ENCODE data around the gene RNU7-1. TPM values are rescaled to one million over a fixed set of nuclear protein-coding genes. Genes with fewer than 3 reads are reported as not detected.

The RNU7-1 gene
- total RNA-seq, 2 donors from 2014 or later: not detected

DNA sequence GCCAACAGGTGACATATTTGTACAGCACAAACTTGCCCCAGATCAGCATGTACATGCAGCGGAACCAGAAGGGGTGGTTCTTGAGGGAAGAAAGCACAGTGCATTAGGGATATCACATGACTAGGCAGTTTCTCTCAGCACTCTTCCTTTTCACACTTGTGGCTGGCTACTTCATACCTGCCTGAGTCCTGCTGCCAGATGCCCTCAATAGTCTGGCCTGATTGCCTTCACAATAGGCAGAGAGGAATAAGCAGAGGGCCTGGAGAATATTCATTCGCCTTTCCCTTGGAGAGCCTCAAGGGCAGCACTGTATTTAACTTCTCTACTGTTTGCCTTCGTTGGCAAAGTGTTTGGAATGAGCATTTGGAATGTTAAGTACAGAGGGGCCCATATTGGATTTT is 35.0 kb downstream of the RNU7-1 start:
- DNase-seq (ENCODE audit: low spot score): no peak
- Histone ChIP-seq H3K27me3 (replicated peaks; ENCODE audit: insufficient read depth) (no peaks in the 10 kb centered on the region), H3K27ac (no peak overlapping the region), H3K4me1 (ENCODE audit: control insufficient read depth in 1 of 2, low read depth in 2 of 2) (no peaks in the 10 kb centered on the region), H3K4me3 (no peak overlapping the region), H3K36me3 (peaks cover 68% of the 10 kb centered on the region), H3K9me3 (no peaks in the 10 kb centered on the region)
- ATAC-seq (ENCODE audit: insufficient number of reproducible peaks, low FRiP score, low read depth): no peak
- TF ChIP-seq, protein P1, sequence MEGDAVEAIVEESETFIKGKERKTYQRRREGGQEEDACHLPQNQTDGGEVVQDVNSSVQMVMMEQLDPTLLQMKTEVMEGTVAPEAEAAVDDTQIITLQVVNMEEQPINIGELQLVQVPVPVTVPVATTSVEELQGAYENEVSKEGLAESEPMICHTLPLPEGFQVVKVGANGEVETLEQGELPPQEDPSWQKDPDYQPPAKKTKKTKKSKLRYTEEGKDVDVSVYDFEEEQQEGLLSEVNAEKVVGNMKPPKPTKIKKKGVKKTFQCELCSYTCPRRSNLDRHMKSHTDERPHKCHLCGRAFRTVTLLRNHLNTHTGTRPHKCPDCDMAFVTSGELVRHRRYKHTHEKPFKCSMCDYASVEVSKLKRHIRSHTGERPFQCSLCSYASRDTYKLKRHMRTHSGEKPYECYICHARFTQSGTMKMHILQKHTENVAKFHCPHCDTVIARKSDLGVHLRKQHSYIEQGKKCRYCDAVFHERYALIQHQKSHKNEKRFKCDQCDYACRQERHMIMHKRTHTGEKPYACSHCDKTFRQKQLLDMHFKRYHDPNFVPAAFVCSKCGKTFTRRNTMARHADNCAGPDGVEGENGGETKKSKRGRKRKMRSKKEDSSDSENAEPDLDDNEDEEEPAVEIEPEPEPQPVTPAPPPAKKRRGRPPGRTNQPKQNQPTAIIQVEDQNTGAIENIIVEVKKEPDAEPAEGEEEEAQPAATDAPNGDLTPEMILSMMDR (IDR thresholded peaks at IDR 0.05): no peak

GRCh38 chr12:6979021-6979420 is 35.4 kb downstream of the RNU7-1 start:
- ATAC-seq (ENCODE audit: insufficient number of reproducible peaks, low FRiP score, low read depth) (no peak), DNase-seq (ENCODE audit: low spot score) (no peak)
- H3K27me3 ChIP-seq (replicated peaks; ENCODE audit: insufficient read depth): no peaks in the 10 kb centered on the region
- no peaks in the 10 kb centered on the region for H3K9me3 ChIP-seq
- no peak overlapping the region for H3K4me3 ChIP-seq
- TF ChIP-seq, protein P1 (IDR thresholded peaks at IDR 0.05): no peak
- no peaks in the 10 kb centered on the region for H3K4me1 ChIP-seq (ENCODE audit: control insufficient read depth in 1 of 2, low read depth in 2 of 2)
- H3K36me3 ChIP-seq: peaks cover 68% of the 10 kb centered on the region
- no peak overlapping the region for H3K27ac ChIP-seq

GRCh38 chr12:6979453-6979852 is 35.8 kb downstream of the RNU7-1 start:
- Histone ChIP-seq H3K9me3 (no peaks in the 10 kb centered on the region), H3K27ac (no peak overlapping the region), H3K4me1 (ENCODE audit: control insufficient read depth in 1 of 2, low read depth in 2 of 2) (no peaks in the 10 kb centered on the region), H3K4me3 (no peak overlapping the region), H3K36me3 (peaks cover 64% of the 10 kb centered on the region), H3K27me3 (replicated peaks; ENCODE audit: insufficient read depth) (no peaks in the 10 kb centered on the region)
- ATAC-seq (ENCODE audit: insufficient number of reproducible peaks, low FRiP score, low read depth) (no peak), DNase-seq (ENCODE audit: low spot score) (no peak)
- TF ChIP-seq, protein P1 (IDR thresholded peaks at IDR 0.05): no peak

DNA sequence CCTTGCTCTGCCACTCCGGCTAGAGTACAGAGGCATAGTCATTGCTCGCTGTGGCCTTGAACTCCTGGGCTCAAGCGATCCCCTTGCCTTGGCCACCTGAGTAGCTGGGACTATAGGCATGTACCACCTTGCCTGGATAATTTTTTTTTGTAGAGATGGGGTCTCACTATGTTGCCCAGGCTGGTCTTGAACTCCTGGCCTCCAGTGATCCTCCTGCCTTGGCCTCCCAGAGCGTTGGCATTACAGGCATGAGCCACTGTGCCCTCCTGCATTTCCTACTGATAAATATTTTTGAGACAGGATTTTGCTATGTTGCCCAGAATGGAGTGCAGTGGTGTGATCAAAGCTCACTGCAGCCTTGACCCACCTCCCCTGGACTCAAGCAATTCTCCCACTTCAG is 36.5 kb downstream of the RNU7-1 start:
- ATAC-seq (ENCODE audit: insufficient number of reproducible peaks, low FRiP score, low read depth) (no peak), DNase-seq (ENCODE audit: low spot score) (no peak)
- H3K4me1 ChIP-seq (ENCODE audit: control insufficient read depth in 1 of 2, low read depth in 2 of 2): no peaks in the 10 kb centered on the region
- no peaks in the 10 kb centered on the region for H3K27me3 ChIP-seq (replicated peaks; ENCODE audit: insufficient read depth)
- TF ChIP-seq, protein P1 (IDR thresholded peaks at IDR 0.05): no peak
- H3K4me3 ChIP-seq: no peak overlapping the region
- peaks cover 59% of the 10 kb centered on the region for H3K36me3 ChIP-seq
- no peak overlapping the region for H3K27ac ChIP-seq
- no peaks in the 10 kb centered on the region for H3K9me3 ChIP-seq

GRCh38 chr12:6980740-6981139 is 37.1 kb downstream of the RNU7-1 start:
- ATAC-seq (ENCODE audit: insufficient number of reproducible peaks, low FRiP score, low read depth) (no peak), DNase-seq (ENCODE audit: low spot score) (no peak)
- no peaks in the 10 kb centered on the region for H3K9me3 ChIP-seq
- no peaks in the 10 kb centered on the region for H3K4me1 ChIP-seq (ENCODE audit: control insufficient read depth in 1 of 2, low read depth in 2 of 2)
- H3K27me3 ChIP-seq (replicated peaks; ENCODE audit: insufficient read depth): no peaks in the 10 kb centered on the region
- no peak overlapping the region for H3K4me3 ChIP-seq
- H3K27ac ChIP-seq: no peak overlapping the region
- H3K36me3 ChIP-seq: peaks cover 53% of the 10 kb centered on the region
- TF ChIP-seq, protein P1 (IDR thresholded peaks at IDR 0.05): no peak
